GM18868 (cell line): Measurements from ENCODE around the gene RAI1.

Experiments used
- ATAC-seq: cut with Tn5 transposase; IDR thresholded peaks from one replicate; pipeline ENCODE4 v1.9.1; 2021; ENCODE audit warnings: mild to moderate bottlenecking, moderate library complexity; ENCODE audit not compliant: unreplicated experiment

The RAI1 gene

GRCh38 chr17:17698869-17699351, 17.7 kb downstream of the RAI1 start:
- no peak for ATAC-seq

DNA sequence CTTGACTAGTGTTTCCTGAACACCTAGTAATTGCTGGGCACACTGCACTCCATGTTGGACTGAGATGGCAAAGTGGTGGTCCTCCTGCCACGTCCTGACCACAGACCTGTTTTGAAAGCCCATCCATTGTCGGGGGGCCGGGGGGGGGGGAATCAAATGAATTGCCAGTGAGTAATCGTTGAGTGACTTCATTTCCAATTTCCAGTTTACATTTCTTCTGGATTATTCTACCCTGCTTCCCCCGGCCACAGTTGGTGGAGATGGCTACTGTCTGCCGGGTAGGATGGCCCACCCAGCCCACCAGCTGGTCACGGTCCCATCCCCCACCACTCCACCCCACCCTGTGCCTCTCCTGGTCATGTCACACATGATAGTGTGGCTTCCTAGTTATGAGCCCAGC, 18.2 kb downstream of the RAI1 start:
- ATAC-seq = no peak

DNA sequence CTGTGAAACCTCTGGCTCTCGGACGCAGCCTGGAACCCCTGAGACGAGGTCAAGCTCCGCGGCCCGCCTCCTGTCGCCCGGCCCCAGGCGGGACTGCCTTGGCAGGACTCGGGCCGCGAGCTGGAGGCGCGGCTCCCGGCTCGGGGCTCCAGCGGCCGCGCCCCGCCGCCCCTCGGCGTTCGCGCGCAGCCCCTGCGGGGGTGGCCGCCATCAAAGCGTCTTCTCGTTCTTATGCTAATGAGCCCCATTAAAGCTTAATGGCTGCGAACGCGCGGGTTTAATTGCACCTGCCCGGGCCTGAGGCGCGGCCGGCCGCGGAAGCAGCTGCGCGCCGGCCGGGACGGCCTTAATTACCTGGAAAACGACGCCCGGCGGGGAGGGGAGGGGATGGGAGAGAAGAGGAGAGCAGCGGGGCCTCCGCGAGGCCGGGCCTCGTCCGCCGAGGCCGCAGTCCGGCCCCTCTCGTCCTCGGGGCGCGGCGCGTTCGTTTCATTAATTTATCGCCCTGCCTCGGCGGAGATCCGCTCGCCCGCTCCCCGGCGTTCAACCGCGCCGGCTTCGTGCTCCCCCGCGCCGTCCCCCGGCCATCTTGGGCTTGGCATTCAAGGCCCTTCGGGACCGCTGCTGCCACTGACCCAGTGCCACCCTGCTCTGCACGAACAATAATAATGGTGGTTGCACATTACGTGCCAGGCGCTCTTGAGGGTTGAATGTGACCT, 19.2 kb downstream of the RAI1 start:
- ATAC-seq = no peak

DNA sequence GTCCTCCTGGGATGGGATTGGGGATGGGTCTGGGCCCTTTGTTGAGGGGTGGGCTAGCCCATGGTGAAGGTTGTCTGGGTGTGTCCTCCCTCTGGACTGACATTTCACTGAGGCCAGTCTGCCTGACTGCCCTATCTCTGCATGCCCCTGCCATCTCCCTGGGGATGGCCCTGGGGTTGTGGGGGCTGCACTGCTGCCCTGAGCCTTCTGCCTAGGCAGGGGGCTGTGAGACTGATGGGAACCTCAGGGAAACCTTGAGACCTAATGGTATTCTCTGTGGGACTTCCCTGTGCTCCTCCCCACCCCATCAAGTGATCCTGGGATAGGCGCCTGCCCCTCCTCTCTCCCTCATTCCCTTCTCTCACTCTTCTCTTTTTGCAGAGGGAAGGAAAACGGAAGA, 19.9 kb downstream of the RAI1 start:
- no peak for ATAC-seq

DNA sequence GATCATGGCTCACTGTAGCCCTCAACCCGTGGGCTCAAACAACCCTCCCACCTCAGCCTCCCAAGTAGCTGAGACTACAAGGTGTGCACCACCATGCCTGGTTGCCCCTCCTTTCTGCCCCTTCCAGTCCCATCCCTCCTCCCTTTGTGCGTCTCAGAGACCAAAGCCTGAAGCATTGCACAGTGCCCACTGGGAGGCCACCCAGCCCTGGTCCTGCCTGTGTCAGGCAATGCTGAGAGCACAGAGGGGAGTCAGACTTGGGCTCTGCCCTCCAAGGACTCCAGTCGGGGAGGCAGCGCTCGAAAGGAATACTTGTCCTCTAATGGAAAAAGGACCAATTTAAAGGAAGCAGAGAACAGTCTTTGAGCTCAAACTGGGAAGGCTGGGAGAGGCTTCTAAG, 20.4 kb downstream of the RAI1 start:
- no peak for ATAC-seq

DNA sequence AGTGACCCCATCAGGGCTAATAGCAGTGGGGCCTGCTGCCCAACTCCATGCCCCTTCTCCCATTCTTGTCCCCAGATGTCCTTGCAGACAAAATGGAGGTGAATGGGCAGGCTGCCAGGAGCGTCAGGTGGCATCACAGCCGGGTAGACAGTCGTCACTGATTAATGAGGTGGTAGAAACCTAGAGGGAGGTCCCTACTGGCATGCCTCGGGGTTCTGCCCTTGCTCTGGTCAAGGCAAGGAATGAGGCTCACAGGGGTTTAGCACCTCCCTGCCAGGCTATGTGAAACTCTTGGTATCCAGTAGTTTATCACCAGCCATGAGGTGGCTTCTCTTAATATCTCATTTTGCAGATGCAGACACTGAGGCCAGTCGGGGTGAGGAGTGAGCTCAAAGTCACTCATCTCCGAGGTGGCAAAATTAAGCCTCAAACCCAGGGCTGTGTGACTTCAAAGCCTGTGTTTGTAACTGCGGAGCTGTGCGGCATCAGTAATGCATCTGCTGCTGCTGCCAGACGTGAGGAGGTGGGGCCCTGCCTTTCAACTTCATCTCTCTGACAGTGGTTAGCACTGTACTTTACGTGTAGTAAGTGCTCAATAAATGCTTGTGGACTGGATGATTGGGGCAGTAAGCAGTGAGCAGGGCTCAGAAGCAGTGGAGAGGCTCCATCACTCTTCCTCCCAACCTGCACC, 21.3 kb downstream of the RAI1 start:
- no peak for ATAC-seq

DNA sequence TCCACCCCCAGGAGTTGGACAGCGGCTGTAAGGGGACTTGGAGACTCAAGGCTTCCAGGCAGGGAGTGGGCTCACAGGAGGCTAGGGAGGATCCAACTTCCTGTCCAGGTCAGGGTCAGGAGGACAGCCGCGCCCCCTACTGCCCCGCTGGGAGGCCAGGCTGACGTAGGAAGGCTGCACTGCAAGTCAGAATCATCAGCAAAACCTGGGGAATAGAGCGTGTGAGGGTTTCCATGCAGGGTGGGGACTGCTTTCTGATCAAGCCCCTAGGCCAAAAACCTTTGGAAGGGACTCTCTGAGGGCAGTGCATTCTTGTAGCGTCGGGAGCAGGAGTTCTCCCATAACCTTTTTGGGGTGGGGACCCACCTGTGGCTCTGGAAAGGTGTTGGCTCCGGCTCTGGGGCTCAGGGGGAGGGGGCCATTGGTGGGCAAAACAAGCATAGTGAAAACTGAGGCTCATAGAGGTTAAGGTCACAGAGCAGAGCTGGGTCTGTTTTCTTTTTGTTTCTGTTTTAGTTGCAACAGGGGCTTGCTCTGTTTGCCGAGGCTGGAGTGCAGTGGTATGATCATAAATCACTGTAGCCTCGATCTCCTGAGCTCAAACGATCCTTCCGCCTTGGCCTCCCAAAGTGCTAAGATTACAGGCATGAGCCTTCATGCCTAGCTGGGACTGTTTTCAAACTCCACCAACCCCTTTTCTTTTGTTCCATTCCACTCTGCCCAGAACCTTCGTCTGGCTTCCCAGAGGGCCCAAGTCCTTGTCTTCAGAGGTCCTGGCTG, 22.1 kb downstream of the RAI1 start:
- no peak for ATAC-seq

DNA sequence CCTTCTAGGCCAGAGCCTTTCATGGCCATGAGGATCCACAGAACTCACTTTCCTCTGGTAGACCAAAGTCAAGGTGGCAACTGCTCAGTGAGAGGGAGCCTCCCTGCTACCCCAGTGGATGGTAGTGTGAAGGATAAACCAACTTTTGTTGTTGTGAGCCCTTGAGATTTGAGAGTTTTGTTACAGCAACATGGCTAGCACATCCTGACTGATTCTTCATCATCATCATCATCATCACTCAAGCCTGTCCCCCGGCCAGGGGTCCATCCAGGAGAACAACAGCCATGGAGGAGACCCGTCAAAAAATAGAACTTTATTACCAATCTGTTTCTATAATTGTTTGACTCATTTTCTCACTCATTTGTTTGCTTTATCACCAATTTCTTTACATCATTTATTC, 23.7 kb downstream of the RAI1 start:
- ATAC-seq = no peak

DNA sequence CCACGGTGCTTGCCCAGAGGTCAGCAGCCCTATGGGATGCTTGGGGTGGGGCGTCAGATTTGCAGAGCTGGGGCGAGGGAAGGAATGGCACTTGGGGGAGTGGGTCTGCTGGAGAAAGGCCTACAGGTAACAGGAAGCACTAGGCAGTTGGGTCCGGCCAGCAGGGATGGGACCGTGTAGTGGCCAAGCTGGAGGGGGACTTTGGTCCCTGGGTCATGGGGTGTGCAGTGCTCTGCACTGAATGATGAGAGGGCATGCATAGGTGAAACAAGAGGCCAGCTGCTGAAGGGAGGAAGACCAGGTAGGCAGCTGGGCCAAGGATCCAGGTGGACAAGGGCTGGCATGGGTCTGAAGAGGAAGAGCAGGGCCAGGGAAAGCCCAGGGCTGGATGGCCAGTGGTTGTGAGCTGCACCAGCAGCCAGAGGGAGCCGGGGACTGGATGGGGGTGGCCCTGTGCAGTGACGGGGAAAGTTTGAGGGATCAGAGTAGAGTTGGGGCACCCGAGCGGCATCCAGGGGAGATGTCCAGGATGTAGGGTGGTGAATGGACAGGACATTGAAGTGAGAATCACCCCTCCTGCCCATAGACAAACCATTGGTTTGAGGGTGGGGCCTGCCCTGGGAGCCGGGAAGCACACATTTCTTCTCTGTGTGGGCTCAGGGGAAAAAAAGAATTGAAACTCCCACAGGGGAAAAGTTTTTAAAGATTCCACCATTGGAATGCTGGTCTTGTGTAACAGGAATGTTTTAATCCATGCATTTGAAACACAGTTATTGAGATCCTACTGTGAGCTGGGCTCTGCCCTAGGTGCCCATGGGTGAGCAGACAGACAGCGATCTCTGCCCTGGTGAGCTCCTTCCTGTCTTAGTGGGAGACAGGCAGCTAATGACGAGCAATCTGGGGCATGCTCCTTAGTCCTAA, 25.1 kb downstream of the RAI1 start:
- no peak for ATAC-seq

GRCh38 chr17:17708295-17708694, 27.0 kb downstream of the RAI1 start:
- no peak for ATAC-seq

- ATAC-seq = no peak
These were observed 27.6 kb downstream of the RAI1 start for GRCh38 chr17:17708816-17709215.

- ATAC-seq = no peak
These were observed 28.6 kb downstream of the RAI1 start for GRCh38 chr17:17709815-17710321.

- no peak for ATAC-seq
These were observed 29.1 kb downstream of the RAI1 start for GRCh38 chr17:17710355-17710727.

DNA sequence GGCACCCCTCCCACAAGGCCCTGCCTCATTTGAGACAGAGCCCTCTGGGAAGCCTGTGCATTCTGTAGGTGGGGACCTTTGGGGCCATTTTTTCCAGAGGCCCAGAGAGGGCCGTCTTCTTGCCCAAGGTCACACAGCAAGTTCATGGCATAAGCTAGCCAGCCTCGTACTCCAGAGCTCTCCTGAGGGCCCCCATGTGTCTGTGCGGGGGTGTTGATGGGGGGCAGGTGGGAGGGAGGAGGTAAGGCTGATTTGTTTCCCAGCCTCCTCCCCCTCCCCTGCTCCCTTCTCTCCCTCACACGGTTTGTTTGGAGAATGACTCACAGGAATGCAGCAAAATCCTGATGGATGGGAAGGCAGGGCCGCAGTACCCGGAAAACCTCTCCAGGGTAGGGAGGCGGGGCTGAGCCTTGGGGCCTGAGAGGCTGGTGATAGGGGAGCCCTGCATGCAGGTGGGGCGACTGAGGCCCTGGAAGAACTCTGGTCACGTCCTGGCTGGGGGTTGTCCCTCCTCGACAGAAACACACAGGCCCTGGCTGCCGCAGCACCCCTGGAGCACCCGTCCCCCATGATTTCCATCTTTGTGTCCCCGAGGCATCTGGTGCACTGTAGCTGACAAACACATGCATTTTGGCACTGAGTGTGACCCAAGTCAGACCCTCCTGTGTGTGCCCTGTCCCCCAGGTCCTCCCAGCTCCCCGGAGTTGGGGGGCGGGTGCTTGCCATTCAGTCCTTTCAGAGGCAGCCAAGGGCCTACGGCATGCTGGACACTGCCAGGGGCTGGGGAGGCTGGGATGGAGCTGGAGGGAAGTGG, 29.7 kb downstream of the RAI1 start:
- ATAC-seq = no peak

DNA sequence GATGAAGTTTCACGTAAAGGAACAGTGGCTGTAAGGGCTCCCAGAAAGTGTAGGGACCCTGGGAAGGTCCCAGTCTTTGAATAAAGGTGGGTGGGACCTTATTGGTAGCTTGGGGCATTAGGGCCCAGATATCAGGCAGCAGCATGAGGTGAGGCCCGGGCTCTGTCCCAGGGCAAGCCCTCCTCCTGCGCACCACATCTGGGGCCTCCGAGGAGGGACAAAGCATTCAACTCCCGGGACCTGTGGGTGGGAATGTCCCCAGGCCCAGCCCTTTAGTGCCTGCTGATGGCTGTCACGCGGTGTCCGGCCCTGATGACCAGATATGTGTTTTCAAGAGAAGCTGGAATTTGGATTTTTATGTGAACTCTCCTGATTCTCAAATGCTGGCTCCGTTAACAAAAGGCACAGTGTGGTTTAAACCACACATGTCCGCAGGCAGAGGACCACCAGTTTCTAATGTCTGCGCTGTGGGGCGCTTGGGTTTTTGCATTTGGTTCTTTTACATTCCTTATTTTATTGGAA, 30.4 kb downstream of the RAI1 start:
- no peak for ATAC-seq

GRCh38 chr17:17712268-17712924, 31.1 kb downstream of the RAI1 start:
- ATAC-seq = peak; percentile 67

DNA sequence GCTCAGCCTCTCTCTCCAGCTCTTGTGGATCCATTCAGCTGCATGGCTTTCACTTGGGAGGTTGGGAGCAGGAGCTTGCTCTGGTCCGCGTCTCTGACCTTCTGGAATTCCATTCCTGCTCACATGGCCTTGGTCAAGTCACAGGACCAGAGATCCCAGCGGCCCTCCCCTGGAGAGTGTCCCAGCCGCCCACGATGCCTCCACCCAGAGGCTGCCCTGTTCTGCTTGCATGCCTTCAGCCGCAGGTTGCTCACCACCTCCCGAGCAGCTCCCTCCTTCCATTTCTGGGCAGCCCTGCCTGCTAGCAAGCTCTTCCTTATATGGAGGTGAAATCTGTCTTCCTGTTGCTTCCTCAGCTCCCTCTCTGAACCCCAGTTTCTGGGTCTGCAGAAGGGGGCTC, 32.6 kb downstream of the RAI1 start:
- ATAC-seq = no peak

- ATAC-seq = no peak
These were observed 33.1 kb downstream of the RAI1 start for GRCh38 chr17:17714261-17714866.

GRCh38 chr17:17714879-17715278, 33.6 kb downstream of the RAI1 start:
- ATAC-seq = no peak
